HepG2 (cell line): ENCODE results near the gene COPS8. TPM values are rescaled to one million over a fixed set of nuclear protein-coding genes. Genes with fewer than 3 reads are reported as not detected.

Experiments
- ATAC-seq: fragments of 200-7000 bp; cut with Tn5 transposase; 3 replicates; pipeline ENCODE4 v1.9.1; 2020; ENCODE audit warnings: mild to moderate bottlenecking, moderate library complexity
- BruUV-seq: library from RNA; stranded (reverse); fragments of 400-500 nt; replicated peaks from 2 replicates; lab custom pipeline; 2021; lab: Mats Ljungman, UMichigan
- CTCF ChIA-PET: fragments of 300-600 bp; formaldehyde crosslinking; extraction: SDS; loops from one replicate; lab custom pipeline; 2021; ENCODE audit warnings: low total read pairs, inconsistent platforms, low intra/inter-chr PET ratio; lab: Yijun Ruan, JAX
- POLR2A ChIA-PET: fragments of 350-600 bp; sonication (Branson Sonifier 250); formaldehyde crosslinking; loops from one replicate; lab custom pipeline; 2020; ENCODE audit warnings: antibody characterized with exemption, inconsistent platforms; lab: Yijun Ruan, JAX
- DNase-seq: peaks from one replicate; pipeline ENCODE4 v3.0.0-alpha.2; 2015; ENCODE audit warnings: low spot score
- FAIRE-seq: peaks from 3 replicates; lab custom pipeline; 2011; peaks lifted over from hg19 to GRCh38; lab: Jason Lieb, UNC
- H2AFZ ChIP-seq: one replicate; pipeline ENCODE4 v1.6.1; 2011; ENCODE audit warnings: low read length, inconsistent platforms
- H3K27ac ChIP-seq: fragments of 300-600 bp; 3 replicates; pipeline ENCODE4 v1.8.0; 2011; ENCODE audit warnings: mixed run types, mild to moderate bottlenecking, mixed read lengths, low read length, inconsistent platforms; ENCODE audit not compliant: insufficient read depth; ENCODE audit errors: extremely low read length
- H3K27me3 ChIP-seq, 2 experiments: fragments of 200-600 bp in 1 of 2; 2 replicates in 1 of 2; 3 replicates in 1 of 2; pipeline versions ENCODE4 v1.6.0 to v1.8.0; 2011; ENCODE audit warnings: low read length in 2 of 2, mild to moderate bottlenecking in 2 of 2, moderate library complexity in 2 of 2, inconsistent platforms in 1 of 2; ENCODE audit not compliant: insufficient read depth in 2 of 2, control insufficient read depth in 1 of 2
- H3K36me3 ChIP-seq, 2 experiments: fragments of 200-600 bp in 1 of 2; replicated peaks in 1 of 2; 2 replicates in 1 of 2; 3 replicates in 1 of 2; pipeline versions ENCODE4 v1.5.1 to v1.8.0; 2011; ENCODE audit warnings: low read length in 2 of 2, inconsistent platforms in 1 of 2; ENCODE audit not compliant: insufficient read depth in 2 of 2, control insufficient read depth in 1 of 2
- H3K4me1 ChIP-seq: 2 replicates; pipeline ENCODE4 v1.5.1; 2012; ENCODE audit warnings: low read length, inconsistent platforms; ENCODE audit not compliant: insufficient read depth
- H3K4me2 ChIP-seq: 2 replicates; pipeline ENCODE4 v1.6.0; 2011; ENCODE audit warnings: low read depth, low read length, inconsistent platforms
- H3K4me3 ChIP-seq, 3 experiments: fragments of 200-600 bp in 1 of 3; sonication (generic), shearing (Covaris generic) in 1 of 3; replicated peaks in 1 of 3; 2 replicates each; pipeline ENCODE4 v1.5.1; 2011 to 2016; ENCODE audit warnings: low read length in 3 of 3, inconsistent platforms in 2 of 3, low read depth in 2 of 3, mild to moderate bottlenecking in 2 of 3, control low read depth in 1 of 3, mixed read lengths in 1 of 3; ENCODE audit not compliant: insufficient read depth in 1 of 3
- H3K79me2 ChIP-seq: one replicate; pipeline ENCODE4 v1.6.1; 2011; ENCODE audit warnings: low read length, inconsistent platforms; ENCODE audit not compliant: insufficient read depth
- H3K9ac ChIP-seq: 2 replicates; pipeline ENCODE4 v1.6.0; 2011; ENCODE audit warnings: mild to moderate bottlenecking, low read depth, low read length, inconsistent platforms; ENCODE audit not compliant: insufficient read depth
- H3K9me3 ChIP-seq: 2 replicates; pipeline ENCODE4 v1.5.1; 2012; ENCODE audit warnings: mild to moderate bottlenecking, low read length
- H4K20me1 ChIP-seq: 2 replicates; pipeline ENCODE4 v1.6.0; 2011; ENCODE audit warnings: inconsistent platforms, mild to moderate bottlenecking, low read length, moderate library complexity; ENCODE audit not compliant: insufficient read depth
- ARNTL ChIP-seq: sonication (generic); formaldehyde crosslinking; IDR thresholded peaks from 2 replicates; pipeline ENCODE4 v1.4.0; 2020; ENCODE audit warnings: mild to moderate bottlenecking, missing genetic modification reagents
- ATF5 ChIP-seq: sonication (generic); formaldehyde crosslinking; IDR thresholded peaks from 2 replicates; pipeline ENCODE4 v1.4.0; 2020; ENCODE audit warnings: mild to moderate bottlenecking, low read depth, missing genetic modification reagents
- DRAP1 ChIP-seq: IDR thresholded peaks from 2 replicates; pipeline ENCODE4 v1.6.1; 2016; ENCODE audit warnings: missing genetic modification reagents, missing compliant biosample characterization
- IRF9 ChIP-seq: sonication (generic); formaldehyde crosslinking; IDR thresholded peaks from 2 replicates; pipeline ENCODE4 v1.8.0; 2022; ENCODE audit warnings: missing genetic modification reagents, mild to moderate bottlenecking, borderline replicate concordance
- JUNB ChIP-seq: sonication (generic); formaldehyde crosslinking; IDR thresholded peaks from 2 replicates; pipeline ENCODE4 v1.8.0; 2022; ENCODE audit warnings: missing genetic modification reagents, mild to moderate bottlenecking, borderline replicate concordance
- MED13 ChIP-seq: sonication (generic); formaldehyde crosslinking; IDR thresholded peaks from 2 replicates; pipeline ENCODE4 v1.5.0; 2020; ENCODE audit warnings: missing genetic modification reagents
- MNT ChIP-seq: fragments of 450-650 bp; IDR thresholded peaks from 2 replicates; pipeline ENCODE4 v1.6.1; 2016
- POLR2A ChIP-seq, 2 experiments: IDR thresholded peaks; 2 replicates each; pipeline ENCODE4 v1.6.1; 2011; ENCODE audit warnings: low read depth in 2 of 2, low read length in 2 of 2, mild to moderate bottlenecking in 1 of 2, moderate library complexity in 1 of 2; ENCODE audit not compliant: insufficient read depth in 1 of 2
- SMC3 ChIP-seq: IDR thresholded peaks from 2 replicates; pipeline ENCODE4 v1.6.1; 2011; ENCODE audit warnings: low read length, improper control_type of control experiment
- TCF12 ChIP-seq, 2 experiments: fragments of 450-650 bp in 1 of 2; sonication (generic) in 1 of 2; formaldehyde crosslinking in 1 of 2; IDR thresholded peaks; 2 replicates each; pipeline versions ENCODE4 v1.6.1 to v1.8.0; 2017 to 2022; ENCODE audit warnings: antibody characterized with exemption in 1 of 2, mild to moderate bottlenecking in 1 of 2, missing genetic modification reagents in 1 of 2, moderate library complexity in 1 of 2
- ZFP1 ChIP-seq: IDR thresholded peaks from 2 replicates; pipeline ENCODE4 v1.6.1; 2016
- ZNF160 ChIP-seq: sonication (generic); formaldehyde crosslinking; IDR thresholded peaks from 2 replicates; pipeline ENCODE4 v1.8.0; 2022; ENCODE audit warnings: mild to moderate bottlenecking, inconsistent platforms, missing genetic modification reagents
- ZNF296 ChIP-seq: sonication (generic); formaldehyde crosslinking; conservative IDR thresholded peaks from 2 replicates; pipeline ENCODE4 v1.5.0; 2020; ENCODE audit warnings: mild to moderate bottlenecking, missing genetic modification reagents
- ZNF558 ChIP-seq: sonication (generic); formaldehyde crosslinking; IDR thresholded peaks from 2 replicates; pipeline ENCODE4 v1.9.0; 2022; ENCODE audit warnings: mild to moderate bottlenecking, missing genetic modification reagents, borderline replicate concordance
- ZNF670 ChIP-seq: sonication (generic); formaldehyde crosslinking; IDR thresholded peaks from 2 replicates; pipeline ENCODE4 v1.8.0; 2022; ENCODE audit warnings: mild to moderate bottlenecking, missing genetic modification reagents, borderline replicate concordance
- WGBS: methylation state at CpG from one replicate; pipeline ENCODE4 v1.1.6; 2017; ENCODE audit warnings: low lambda C conversion rate; 5-methylcytosine and 5-hydroxymethylcytosine counted together
- in situ Hi-C: cut with HindIII; loops from 2 replicates; pipeline ENCODE4 v1.10.0; 2017; ENCODE audit warnings: low pct_unique_long_range_greater_than_20kb; ENCODE audit not compliant: extremely low pct_ligation_motif_present
- intact Hi-C: fragments of 100-400 bp; cut with micrococcal nuclease; formaldehyde crosslinking; loops from one replicate; pipeline ENCODE4 v1.10.0; 2022; ENCODE audit not compliant: unreplicated experiment
- polyA plus RNA-seq, 8 experiments: library from polyadenylated mRNA; depleted of rRNA in 3 of 8; stranded (reverse) in 7 of 8; unstranded in 1 of 8; fragments of >200 nt; fragmentation: Illumina TruSeq in 4 of 8; extraction: Trizol in 4 of 8; gene quantifications; 2 replicates each; pipeline versions ENCODE4 v1.2.1 to v1.2.3, GENCODE V29; 2011 to 2016; ENCODE audit warnings: low read depth in 4 of 8, missing spikeins in 1 of 8, mixed read lengths in 1 of 8; ENCODE audit not compliant: insufficient read depth in 1 of 8
- total RNA-seq, 5 experiments: library from RNA; depleted of rRNA; stranded (reverse); fragments of >200 nt; fragmentation: Illumina TruSeq; extraction: Trizol; gene quantifications; 2 replicates each; pipeline ENCODE4 v1.2.3, GENCODE V29; 2016; ENCODE audit warnings: low read depth in 1 of 5

Gene COPS8
- total and polyA plus RNA-seq, 2 of the 13 experiments (the other 11 are each of a cell fraction or from before 2014, with no cell fraction given): 86.3 to 96.6 TPM

- Histone ChIP-seq H3K27ac (no peak overlapping the region), H2AFZ (no peak overlapping the region), H3K4me1 (peaks cover 11% of the 10 kb centered on the region), H4K20me1 (no peaks in the 10 kb centered on the region), H3K36me3 (no peaks in the 10 kb centered on the region), H3K9ac (no peak overlapping the region), H3K4me3 (no peak overlapping the region), H3K79me2 (no peaks in the 10 kb centered on the region), H3K4me2 (no peak overlapping the region), H3K27me3 (no peaks in the 10 kb centered on the region), H3K9me3 (no peaks in the 10 kb centered on the region)
- WGBS: 77% methylated on average over 14 of the region's 14 CpGs
- FAIRE-seq (no peak), ATAC-seq (no peak), DNase-seq (no peak)
- POLR2A ChIA-PET: no interaction called here
- in situ Hi-C loops: no loop called here
- TF ChIP-seq MNT: peak; percentile 98
- TF ChIP-seq JUNB (CRISPR knock-in tag): no peak
- no peak for TF ChIP-seq SMC3
- no peak for TF ChIP-seq DRAP1 (CRISPR knock-in tag)
- no peak for TF ChIP-seq ZNF670
- CTCF ChIA-PET: no interaction called here
- intact Hi-C loops: no loop called here
- no TSS peak for BruUV-seq
These were observed 53.5 kb downstream of the COPS8 start for GRCh38 chr2:237139123-237139675.

- Histone ChIP-seq H3K27ac (no peak overlapping the region), H3K4me3 (no peak overlapping the region), H3K9me3 (peaks cover 2% of the 10 kb centered on the region; the same call in 1 of the 2 replicates), H2AFZ (no peak overlapping the region), H3K4me1 (peaks cover 11% of the 10 kb centered on the region), H3K4me2 (no peak overlapping the region), H3K27me3 (no peaks in the 10 kb centered on the region), H3K9ac (no peak overlapping the region), H3K79me2 (no peaks in the 10 kb centered on the region), H4K20me1 (no peaks in the 10 kb centered on the region), H3K36me3 (no peaks in the 10 kb centered on the region)
- in situ Hi-C loops: no loop called here
- ChIA-PET CTCF (no interaction called here), POLR2A (no interaction called here)
- FAIRE-seq (no peak), ATAC-seq (no peak), DNase-seq (no peak)
- intact Hi-C loops: no loop called here
- 46% methylated on average over 4 of the region's 4 CpGs for WGBS
- BruUV-seq: no TSS peak
- no peak for TF ChIP-seq IRF9 (CRISPR knock-in tag)
- no peak for TF ChIP-seq ATF5 (CRISPR knock-in tag)
- TF ChIP-seq ARNTL: no peak
- no peak for TF ChIP-seq MED13
- no peak for TF ChIP-seq ZFP1
- no peak for TF ChIP-seq ZNF160
- no peak for TF ChIP-seq ZNF296 (CRISPR knock-in tag)
- TF ChIP-seq ZNF558 (CRISPR knock-in tag): no peak
- TF ChIP-seq TCF12 (IDR thresholded peaks at IDR 0.05): no peak
- TF ChIP-seq TCF12 (CRISPR knock-in tag; IDR thresholded peaks at IDR 0.05): no peak
- TF ChIP-seq POLR2A (IDR thresholded peaks at IDR 0.05; ENCODE audit: insufficient read depth in 1 of 2, low read depth in 2 of 2, low read length in 2 of 2): no peak
These were observed 55.1 kb downstream of the COPS8 start for GRCh38 chr2:237140689-237141285.
